Measurements from ENCODE around the gene NPLOC4. TPM values are rescaled to one million over a fixed set of nuclear protein-coding genes. Genes with fewer than 3 reads are reported as not detected.
A peak's percentile ranks its signal among the peaks of the same experiment; 100 is the strongest.

NPLOC4 gene
- total and polyA plus RNA-seq, 4 donors = 23.5 to 67.4 (median 50.6) TPM

DNA sequence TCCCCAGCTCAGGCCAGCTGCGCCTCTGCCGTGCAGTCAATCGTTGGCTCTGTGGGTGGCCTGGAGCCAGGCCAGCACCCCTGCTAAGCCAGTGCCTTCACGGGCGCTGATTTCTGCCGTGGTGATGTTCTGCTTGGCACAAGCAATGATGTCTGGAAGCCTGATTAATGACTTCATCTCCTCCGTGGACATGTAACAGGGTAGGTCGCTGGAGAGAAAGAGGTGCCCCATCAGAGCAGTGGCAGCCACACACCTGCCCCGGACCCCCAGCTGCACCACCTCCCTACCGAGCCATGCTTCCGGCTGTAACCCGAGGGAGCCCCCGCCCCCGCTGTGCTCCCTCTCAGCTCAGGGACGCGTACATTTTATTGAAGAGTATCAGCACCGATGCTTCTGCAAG lies 44.8 kb upstream of the NPLOC4 start:
- TF ChIP-seq RXRA (IDR thresholded peaks at IDR 0.05) (no peak), HNF4A (conservative IDR thresholded peaks at IDR 0.05) (no peak), ATF3 (IDR thresholded peaks at IDR 0.05) (no peak)
- TF ChIP-seq, protein P1, sequence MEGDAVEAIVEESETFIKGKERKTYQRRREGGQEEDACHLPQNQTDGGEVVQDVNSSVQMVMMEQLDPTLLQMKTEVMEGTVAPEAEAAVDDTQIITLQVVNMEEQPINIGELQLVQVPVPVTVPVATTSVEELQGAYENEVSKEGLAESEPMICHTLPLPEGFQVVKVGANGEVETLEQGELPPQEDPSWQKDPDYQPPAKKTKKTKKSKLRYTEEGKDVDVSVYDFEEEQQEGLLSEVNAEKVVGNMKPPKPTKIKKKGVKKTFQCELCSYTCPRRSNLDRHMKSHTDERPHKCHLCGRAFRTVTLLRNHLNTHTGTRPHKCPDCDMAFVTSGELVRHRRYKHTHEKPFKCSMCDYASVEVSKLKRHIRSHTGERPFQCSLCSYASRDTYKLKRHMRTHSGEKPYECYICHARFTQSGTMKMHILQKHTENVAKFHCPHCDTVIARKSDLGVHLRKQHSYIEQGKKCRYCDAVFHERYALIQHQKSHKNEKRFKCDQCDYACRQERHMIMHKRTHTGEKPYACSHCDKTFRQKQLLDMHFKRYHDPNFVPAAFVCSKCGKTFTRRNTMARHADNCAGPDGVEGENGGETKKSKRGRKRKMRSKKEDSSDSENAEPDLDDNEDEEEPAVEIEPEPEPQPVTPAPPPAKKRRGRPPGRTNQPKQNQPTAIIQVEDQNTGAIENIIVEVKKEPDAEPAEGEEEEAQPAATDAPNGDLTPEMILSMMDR (IDR thresholded peaks at IDR 0.05; ENCODE audit: low read depth, low read length, missing input control) = no peak
- no peak overlapping the region for H3K9ac ChIP-seq (ENCODE audit: low read depth in 1 of 2, low read length in 2 of 2)
- no peak overlapping the region for H3K27ac ChIP-seq (ENCODE audit: low read depth in 1 of 2, low read length in 2 of 2)
- H3K36me3 ChIP-seq (ENCODE audit: control insufficient read depth in 4 of 4, insufficient read depth in 3 of 4, low read depth in 1 of 4, low read length in 3 of 4) = peaks cover 0 to 5% (median 4%) of the 10 kb centered on the region in 4 donors
- no peak for DNase-seq (ENCODE audit: low spot score)
- peaks cover 16 to 57% (median 43%) of the 10 kb centered on the region in 4 donors for H3K4me1 ChIP-seq (ENCODE audit: control insufficient read depth in 4 of 4, insufficient read depth in 4 of 4, low read length in 3 of 4)
- H3K9me3 ChIP-seq (ENCODE audit: control insufficient read depth in 4 of 4, low read length in 3 of 4) = no peaks in the 10 kb centered on the region
- no peaks in the 10 kb centered on the region for H3K27me3 ChIP-seq (ENCODE audit: control insufficient read depth in 4 of 4, insufficient read depth in 4 of 4, low read length in 3 of 4)
- 70% methylated on average over 17 of the region's 17 CpGs for WGBS
- no peak overlapping the region for H3K4me3 ChIP-seq (ENCODE audit: low read depth in 1 of 3, low read length in 3 of 3)

- Histone ChIP-seq H3K4me1 (ENCODE audit: control insufficient read depth in 4 of 4, insufficient read depth in 4 of 4, low read length in 3 of 4) (peaks cover 13 to 50% (median 37%) of the 10 kb centered on the region in 4 donors), H3K9me3 (ENCODE audit: control insufficient read depth in 4 of 4, low read length in 3 of 4) (no peaks in the 10 kb centered on the region), H3K27ac (ENCODE audit: low read depth in 1 of 2, low read length in 2 of 2) (peak overlapping the region; percentile 32 to 54), H3K4me3 (ENCODE audit: low read depth in 1 of 3, low read length in 3 of 3) (no peak overlapping the region), H3K27me3 (ENCODE audit: control insufficient read depth in 4 of 4, insufficient read depth in 4 of 4, low read length in 3 of 4) (no peaks in the 10 kb centered on the region), H3K9ac (ENCODE audit: low read depth in 1 of 2, low read length in 2 of 2) (no peak overlapping the region), H3K36me3 (ENCODE audit: control insufficient read depth in 4 of 4, insufficient read depth in 3 of 4, low read depth in 1 of 4, low read length in 3 of 4) (no peaks in the 10 kb centered on the region)
- no peak for DNase-seq (ENCODE audit: low spot score)
- TF ChIP-seq FOXA2 (IDR thresholded peaks at IDR 0.05) (no peak), GABPA (IDR thresholded peaks at IDR 0.05 in 1 of 2, conservative IDR thresholded peaks at IDR 0.05 in 1 of 2) (peak in 1 of 2 donors; percentile 69), RXRA (IDR thresholded peaks at IDR 0.05) (peak; percentile 50 to 59), HNF4G (IDR thresholded peaks at IDR 0.05) (peak; percentile 69), HNF4A (conservative IDR thresholded peaks at IDR 0.05) (peak; percentile 86 to 90), SP1 (IDR thresholded peaks at IDR 0.05) (peak; percentile 72)
- 42% methylated on average over 11 of the region's 11 CpGs for WGBS
Observed at GRCh38 chr17:81680150-81680549, 43.2 kb upstream of the NPLOC4 start.

DNA sequence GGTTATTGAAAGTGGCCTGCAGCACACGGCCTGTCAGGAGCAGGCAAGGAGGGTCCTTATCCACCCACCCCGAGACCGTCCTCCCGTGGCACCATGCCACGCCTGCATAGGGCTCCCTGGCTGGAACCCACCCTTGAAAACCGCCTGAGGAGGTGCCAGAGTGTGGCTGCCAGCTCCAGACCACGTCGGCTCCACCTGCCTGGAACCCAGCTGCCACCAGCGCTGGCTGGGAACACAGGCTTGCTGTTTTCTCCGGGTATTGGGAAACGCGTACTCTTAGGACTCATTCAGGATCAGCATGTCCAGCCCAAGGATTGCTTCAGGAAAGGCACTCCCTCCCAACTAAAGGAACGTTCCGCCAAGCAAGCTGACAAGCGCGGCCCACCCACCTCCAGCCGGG lies 40.0 kb upstream of the NPLOC4 start:
- WGBS = 82% methylated on average over 17 of the region's 17 CpGs
- Histone ChIP-seq H3K9ac (ENCODE audit: low read depth in 1 of 2, low read length in 2 of 2) (no peak overlapping the region), H3K9me3 (ENCODE audit: control insufficient read depth in 4 of 4, low read length in 3 of 4) (no peaks in the 10 kb centered on the region), H3K36me3 (ENCODE audit: control insufficient read depth in 4 of 4, insufficient read depth in 3 of 4, low read depth in 1 of 4, low read length in 3 of 4) (peaks cover 7 to 24% (median 12%) of the 10 kb centered on the region in 4 donors), H3K27me3 (ENCODE audit: control insufficient read depth in 4 of 4, insufficient read depth in 4 of 4, low read length in 3 of 4) (no peaks in the 10 kb centered on the region), H3K4me3 (ENCODE audit: low read depth in 1 of 3, low read length in 3 of 3) (no peak overlapping the region), H3K27ac (ENCODE audit: low read depth in 1 of 2, low read length in 2 of 2) (no peak overlapping the region), H3K4me1 (ENCODE audit: control insufficient read depth in 4 of 4, insufficient read depth in 4 of 4, low read length in 3 of 4) (peaks cover 6 to 28% (median 18%) of the 10 kb centered on the region in 4 donors)
- no peak for DNase-seq (ENCODE audit: low spot score)
- no peak for TF ChIP-seq EGR1 (IDR thresholded peaks at IDR 0.05; ENCODE audit: low read depth in 2 of 2)
- no peak for TF ChIP-seq HNF4A (conservative IDR thresholded peaks at IDR 0.05)
- TF ChIP-seq, protein P1 (IDR thresholded peaks at IDR 0.05; ENCODE audit: low read depth, low read length, missing input control) = no peak
- TF ChIP-seq FOXA1 (IDR thresholded peaks at IDR 0.05) = no peak
- TF ChIP-seq HNF4G (IDR thresholded peaks at IDR 0.05) = no peak
- no peak for TF ChIP-seq RXRA (IDR thresholded peaks at IDR 0.05)
- no peak for TF ChIP-seq ZBTB33 (IDR thresholded peaks at IDR 0.05)
- TF ChIP-seq GABPA (IDR thresholded peaks at IDR 0.05 in 1 of 2, conservative IDR thresholded peaks at IDR 0.05 in 1 of 2) = no peak
- TF ChIP-seq FOXA2 (IDR thresholded peaks at IDR 0.05) = no peak
- TF ChIP-seq JUND (IDR thresholded peaks at IDR 0.05) = no peak
- TF ChIP-seq, protein P2, sequence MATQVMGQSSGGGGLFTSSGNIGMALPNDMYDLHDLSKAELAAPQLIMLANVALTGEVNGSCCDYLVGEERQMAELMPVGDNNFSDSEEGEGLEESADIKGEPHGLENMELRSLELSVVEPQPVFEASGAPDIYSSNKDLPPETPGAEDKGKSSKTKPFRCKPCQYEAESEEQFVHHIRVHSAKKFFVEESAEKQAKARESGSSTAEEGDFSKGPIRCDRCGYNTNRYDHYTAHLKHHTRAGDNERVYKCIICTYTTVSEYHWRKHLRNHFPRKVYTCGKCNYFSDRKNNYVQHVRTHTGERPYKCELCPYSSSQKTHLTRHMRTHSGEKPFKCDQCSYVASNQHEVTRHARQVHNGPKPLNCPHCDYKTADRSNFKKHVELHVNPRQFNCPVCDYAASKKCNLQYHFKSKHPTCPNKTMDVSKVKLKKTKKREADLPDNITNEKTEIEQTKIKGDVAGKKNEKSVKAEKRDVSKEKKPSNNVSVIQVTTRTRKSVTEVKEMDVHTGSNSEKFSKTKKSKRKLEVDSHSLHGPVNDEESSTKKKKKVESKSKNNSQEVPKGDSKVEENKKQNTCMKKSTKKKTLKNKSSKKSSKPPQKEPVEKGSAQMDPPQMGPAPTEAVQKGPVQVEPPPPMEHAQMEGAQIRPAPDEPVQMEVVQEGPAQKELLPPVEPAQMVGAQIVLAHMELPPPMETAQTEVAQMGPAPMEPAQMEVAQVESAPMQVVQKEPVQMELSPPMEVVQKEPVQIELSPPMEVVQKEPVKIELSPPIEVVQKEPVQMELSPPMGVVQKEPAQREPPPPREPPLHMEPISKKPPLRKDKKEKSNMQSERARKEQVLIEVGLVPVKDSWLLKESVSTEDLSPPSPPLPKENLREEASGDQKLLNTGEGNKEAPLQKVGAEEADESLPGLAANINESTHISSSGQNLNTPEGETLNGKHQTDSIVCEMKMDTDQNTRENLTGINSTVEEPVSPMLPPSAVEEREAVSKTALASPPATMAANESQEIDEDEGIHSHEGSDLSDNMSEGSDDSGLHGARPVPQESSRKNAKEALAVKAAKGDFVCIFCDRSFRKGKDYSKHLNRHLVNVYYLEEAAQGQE (IDR thresholded peaks at IDR 0.05) = no peak
